ENCODE results near the gene CAMTA1.
"Not testable (repeated sequence)": the region's sequence is repeated elsewhere in the genome, so short reads cannot be mapped to it uniquely, and the experiment has no call there.

CAMTA1 gene, protein sequence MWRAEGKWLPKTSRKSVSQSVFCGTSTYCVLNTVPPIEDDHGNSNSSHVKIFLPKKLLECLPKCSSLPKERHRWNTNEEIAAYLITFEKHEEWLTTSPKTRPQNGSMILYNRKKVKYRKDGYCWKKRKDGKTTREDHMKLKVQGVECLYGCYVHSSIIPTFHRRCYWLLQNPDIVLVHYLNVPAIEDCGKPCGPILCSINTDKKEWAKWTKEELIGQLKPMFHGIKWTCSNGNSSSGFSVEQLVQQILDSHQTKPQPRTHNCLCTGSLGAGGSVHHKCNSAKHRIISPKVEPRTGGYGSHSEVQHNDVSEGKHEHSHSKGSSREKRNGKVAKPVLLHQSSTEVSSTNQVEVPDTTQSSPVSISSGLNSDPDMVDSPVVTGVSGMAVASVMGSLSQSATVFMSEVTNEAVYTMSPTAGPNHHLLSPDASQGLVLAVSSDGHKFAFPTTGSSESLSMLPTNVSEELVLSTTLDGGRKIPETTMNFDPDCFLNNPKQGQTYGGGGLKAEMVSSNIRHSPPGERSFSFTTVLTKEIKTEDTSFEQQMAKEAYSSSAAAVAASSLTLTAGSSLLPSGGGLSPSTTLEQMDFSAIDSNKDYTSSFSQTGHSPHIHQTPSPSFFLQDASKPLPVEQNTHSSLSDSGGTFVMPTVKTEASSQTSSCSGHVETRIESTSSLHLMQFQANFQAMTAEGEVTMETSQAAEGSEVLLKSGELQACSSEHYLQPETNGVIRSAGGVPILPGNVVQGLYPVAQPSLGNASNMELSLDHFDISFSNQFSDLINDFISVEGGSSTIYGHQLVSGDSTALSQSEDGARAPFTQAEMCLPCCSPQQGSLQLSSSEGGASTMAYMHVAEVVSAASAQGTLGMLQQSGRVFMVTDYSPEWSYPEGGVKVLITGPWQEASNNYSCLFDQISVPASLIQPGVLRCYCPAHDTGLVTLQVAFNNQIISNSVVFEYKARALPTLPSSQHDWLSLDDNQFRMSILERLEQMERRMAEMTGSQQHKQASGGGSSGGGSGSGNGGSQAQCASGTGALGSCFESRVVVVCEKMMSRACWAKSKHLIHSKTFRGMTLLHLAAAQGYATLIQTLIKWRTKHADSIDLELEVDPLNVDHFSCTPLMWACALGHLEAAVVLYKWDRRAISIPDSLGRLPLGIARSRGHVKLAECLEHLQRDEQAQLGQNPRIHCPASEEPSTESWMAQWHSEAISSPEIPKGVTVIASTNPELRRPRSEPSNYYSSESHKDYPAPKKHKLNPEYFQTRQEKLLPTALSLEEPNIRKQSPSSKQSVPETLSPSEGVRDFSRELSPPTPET (N-terminal part only)

DNA sequence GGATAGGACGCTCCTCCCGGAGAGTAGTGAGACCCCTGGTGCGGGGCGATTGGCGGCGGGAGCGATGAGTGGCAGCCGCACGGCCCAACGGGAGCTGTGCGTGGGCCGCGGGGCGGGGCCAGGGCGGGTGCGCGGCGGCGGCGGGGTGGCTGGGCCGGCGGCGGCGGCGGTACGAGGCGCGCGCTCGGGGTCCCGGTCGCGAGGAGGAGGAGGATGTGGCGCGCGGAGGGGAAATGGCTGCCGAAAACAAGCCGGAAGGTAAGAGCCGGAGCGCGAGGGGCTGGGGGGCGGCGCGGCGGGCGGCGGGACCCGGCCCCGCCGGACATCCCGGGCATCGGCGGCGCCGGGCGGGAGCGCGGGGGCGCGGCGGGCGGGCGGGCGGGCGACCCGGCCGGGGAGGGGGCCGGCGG lies at the start of gene CAMTA1:
Gene CAMTA1, plus strand, starts transcription at position 137 of the 410 bp plus-strand sequence. Its CDS starts 77 bp downstream, at position 214.
- DNase-seq = no peak

DNA sequence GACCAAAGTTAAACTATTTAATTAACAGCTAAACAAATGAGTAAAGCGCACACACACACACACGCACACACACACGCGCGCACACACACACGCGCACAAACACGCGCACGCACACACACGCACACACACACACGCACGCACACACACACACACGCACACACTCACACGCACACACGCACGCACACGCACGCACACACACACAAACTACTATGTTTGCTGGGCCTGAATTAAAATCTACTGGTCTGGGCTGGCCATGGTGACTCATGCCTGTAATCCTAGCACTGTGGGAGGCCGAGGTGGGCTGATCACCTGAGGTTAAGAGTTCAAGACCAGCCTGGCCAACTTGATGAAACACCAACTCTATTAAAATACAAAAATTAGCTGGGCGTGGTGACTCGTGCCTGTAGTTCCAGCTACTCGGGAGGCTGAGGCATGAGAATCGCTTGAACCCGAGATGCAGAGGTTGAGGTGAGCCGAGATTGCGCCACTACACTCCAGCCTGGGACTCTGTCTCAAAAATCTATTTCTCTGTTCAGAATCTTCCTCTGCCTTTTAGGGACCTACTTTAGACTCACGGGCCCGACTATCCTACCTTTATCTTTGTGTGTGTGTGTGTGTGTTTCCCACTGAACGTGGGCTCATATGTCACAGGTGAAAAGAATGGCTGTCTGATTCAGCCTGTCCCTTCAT lies 46.1 kb upstream of the CAMTA1 start:
- DNase-seq = no peak

GRCh38 chr1:6742676-6743188 lies 42.5 kb upstream of the CAMTA1 start:
- not testable (repeated sequence) for DNase-seq

- no peak for DNase-seq
Observed at GRCh38 chr1:6743189-6744101, 41.8 kb upstream of the CAMTA1 start.

GRCh38 chr1:6745073-6745472 lies 40.2 kb upstream of the CAMTA1 start:
- DNase-seq = no peak

DNA sequence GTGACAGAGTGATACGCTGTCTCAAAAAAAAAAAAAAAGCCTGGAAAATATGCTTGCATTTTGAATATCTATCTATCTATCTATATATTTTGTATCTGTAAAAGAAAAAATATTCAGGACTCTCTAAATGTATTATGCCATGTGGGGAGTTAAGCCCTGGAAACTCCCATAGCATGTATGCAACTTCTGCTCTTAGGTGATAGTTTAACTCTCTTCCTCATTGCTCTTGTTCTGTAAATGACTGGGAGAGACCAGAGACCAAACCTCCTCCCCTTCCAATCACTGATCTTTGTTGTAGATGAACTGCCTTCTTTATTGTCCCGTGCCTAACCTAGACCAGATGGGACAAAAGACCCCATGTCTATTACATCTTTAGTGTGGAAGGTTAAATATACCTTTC lies 37.6 kb upstream of the CAMTA1 start:
- DNase-seq = no peak

DNA sequence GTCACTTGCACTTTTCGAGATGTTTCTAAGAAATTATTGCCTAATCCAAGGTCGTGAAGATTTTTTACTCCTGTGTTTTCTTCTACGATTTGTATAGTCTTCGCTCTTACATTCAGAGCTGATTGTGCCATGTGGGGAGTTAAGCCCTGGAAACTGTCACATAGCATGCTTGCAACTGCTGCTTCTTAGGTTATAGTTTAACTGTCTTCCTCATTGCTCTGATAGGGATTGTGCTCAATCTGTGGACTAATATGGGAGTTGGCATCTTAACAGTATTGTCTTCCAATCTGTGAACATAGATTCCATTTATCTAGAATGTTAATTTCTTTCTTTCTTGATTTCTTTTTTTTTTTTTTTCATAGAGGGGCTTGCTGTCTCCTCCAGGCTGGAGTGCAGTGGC lies 34.8 kb upstream of the CAMTA1 start:
- no peak for DNase-seq

GRCh38 chr1:6753320-6754140 lies 31.7 kb upstream of the CAMTA1 start:
- DNase-seq = no peak

- DNase-seq = no peak
Observed at GRCh38 chr1:6756457-6756856, 28.8 kb upstream of the CAMTA1 start.

- DNase-seq = no peak
Observed at GRCh38 chr1:6757719-6758435, 27.4 kb upstream of the CAMTA1 start.

GRCh38 chr1:6761196-6761737 lies 24.0 kb upstream of the CAMTA1 start:
- DNase-seq = no peak

DNA sequence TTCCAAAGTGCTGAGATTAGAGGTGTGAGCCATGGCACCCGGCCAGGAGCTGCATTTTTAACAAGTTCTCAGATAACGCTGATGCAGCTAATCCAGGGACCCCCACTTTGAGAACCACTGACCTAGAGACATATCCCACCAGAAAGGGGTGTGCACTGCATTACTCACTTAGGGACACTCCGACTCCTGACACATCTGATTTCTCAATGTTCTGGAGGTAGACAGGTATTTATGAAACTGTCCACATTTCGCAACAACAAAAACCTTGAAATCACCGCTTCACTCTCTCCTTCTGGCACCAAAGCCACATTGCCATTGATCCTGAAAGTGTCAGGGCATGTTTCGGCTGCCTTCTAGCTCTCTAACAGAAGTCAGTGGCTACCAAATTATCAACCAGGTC lies 23.2 kb upstream of the CAMTA1 start:
- no peak for DNase-seq

DNA sequence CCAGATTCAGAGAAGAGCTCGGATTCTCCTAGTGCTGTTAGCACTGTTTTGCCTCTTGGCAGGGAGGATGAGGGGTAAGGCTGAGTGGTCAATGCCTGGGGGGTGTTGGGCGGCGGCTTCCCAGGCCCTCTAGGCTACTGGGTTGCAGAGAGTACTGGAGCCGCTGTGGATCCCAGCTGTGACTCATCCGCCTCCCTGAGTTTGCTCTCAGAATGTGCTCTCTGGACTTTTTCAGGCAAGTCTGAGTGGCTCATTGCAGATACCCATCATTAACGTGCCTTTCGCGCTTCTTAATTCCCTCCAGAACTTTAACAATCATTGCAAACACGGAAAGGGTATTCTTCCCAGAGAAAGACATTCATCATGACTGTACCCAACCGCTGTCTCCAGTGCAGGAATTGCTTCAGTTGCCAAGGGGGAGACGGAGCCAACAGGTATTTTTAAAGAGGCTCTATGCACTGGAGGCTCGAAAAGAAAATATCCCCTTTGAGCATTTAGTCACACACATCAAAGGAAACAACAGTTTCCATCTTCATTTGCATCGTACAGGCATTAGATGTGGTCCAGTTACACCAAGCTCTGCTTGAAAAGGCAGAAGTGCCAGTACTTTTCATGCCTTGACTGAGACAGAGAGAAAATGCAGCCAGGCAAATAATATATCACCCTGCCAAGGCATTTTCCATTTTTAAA lies 14.4 kb upstream of the CAMTA1 start:
- DNase-seq = no peak

GRCh38 chr1:6771441-6771769 lies 13.8 kb upstream of the CAMTA1 start:
- no peak for DNase-seq

DNA sequence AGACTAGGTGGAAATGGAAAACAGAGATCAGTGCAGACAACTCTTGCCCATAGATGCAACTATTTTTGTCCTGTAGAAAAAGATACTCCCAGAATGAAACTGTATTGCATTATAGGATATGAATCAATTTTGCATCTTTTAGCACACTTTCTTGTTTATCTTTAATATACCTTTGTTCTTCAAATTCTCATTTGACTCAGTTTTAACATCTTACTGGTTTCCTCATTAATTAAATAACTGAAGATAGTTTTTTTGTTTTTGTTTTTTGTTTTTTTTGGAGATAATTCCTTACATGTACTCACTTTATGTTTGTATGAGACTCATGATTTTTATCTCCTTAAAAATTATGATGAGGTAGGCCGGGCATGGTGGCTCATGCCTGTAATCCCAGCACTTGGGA lies 10.9 kb upstream of the CAMTA1 start:
- DNase-seq = no peak

DNA sequence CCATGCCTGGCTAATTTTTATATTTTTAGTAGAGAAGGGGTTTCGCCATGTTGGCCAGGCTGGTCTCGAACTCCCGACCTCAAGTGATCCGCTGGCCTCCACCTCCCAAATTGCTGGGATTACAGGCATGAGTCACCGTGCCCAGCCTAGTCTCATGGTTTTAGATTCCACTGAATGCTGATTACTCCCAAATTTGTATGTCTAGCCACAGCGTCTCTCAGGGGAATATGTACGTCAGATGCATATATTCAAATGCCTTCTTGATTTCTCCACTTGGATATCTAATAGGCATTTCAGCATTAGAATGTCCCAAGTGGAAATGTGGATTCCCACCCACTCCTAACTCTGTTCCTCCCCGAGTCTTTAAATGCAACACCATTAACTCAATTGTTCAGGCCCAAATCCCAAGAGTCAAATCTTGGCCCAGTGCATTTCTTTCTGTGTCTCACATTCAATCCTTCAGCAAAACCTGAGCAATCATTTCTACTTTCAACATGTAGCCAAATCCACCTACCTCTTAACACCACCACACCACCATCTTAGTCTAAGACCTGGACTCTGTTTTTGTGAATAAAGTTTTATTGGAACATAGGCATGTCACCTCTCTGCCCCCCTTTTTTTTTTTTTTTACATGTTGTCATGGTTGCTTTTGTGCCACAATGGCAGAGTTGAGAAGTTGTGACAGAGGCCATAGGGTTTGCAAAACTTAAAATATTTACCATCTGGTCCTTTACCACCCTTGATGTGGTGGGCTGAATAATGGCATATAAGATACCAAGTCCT lies 9.8 kb upstream of the CAMTA1 start:
- DNase-seq = no peak

GRCh38 chr1:6776389-6776788 lies 8.9 kb upstream of the CAMTA1 start:
- no peak for DNase-seq

GRCh38 chr1:6776895-6777294 lies 8.4 kb upstream of the CAMTA1 start:
- DNase-seq = no peak
